ENCODE data around the gene P2RX6. TPM values are rescaled to one million over a fixed set of nuclear protein-coding genes. Genes with fewer than 3 reads are reported as not detected.

P2RX6 gene
- total and polyA plus RNA-seq, 2 donors (not counting 3 experiments of a cell fraction or from before 2014, with no cell fraction given): 0.06 TPM; not detected in 1

GRCh38 chr22:20977516-20978170 is 37.3 kb upstream of the P2RX6 start:
- POLR2A ChIA-PET: no interaction called here
- dilution Hi-C loops (cut with MboI; ENCODE audit: extremely low pct_ligation_motif_present, low sequenced_read_pairs): no loop called here

More at GRCh38 chr22:20977516-20978170, 37.3 kb upstream of the P2RX6 start:
- DNase-seq (ENCODE audit: low read depth, low spot score): no peak
- Histone ChIP-seq H2AFZ (ENCODE audit: low read depth, low read length) (no peak overlapping the region), H3K9ac (replicated peaks; ENCODE audit: extremely low read depth, insufficient read depth, low read length) (no peak overlapping the region), H3K79me2 (ENCODE audit: control insufficient read depth, insufficient read depth, low read length) (peaks cover 4% of the 10 kb centered on the region), H3K9me1 (replicated peaks; ENCODE audit: control insufficient read depth, extremely low read depth, insufficient read depth, low read length) (no peaks in the 10 kb centered on the region), H3K27ac (ENCODE audit: insufficient read depth, low read depth, low read length) (no peak overlapping the region), H3K9me3 (replicated peaks; ENCODE audit: control insufficient read depth, insufficient read depth, low read length) (peaks cover 5% of the 10 kb centered on the region), H3K36me3 (ENCODE audit: control insufficient read depth in 2 of 2, extremely low read depth in 1 of 2, insufficient read depth in 2 of 2, low read length in 2 of 2) (no peaks in the 10 kb centered on the region), H3K4me2 (ENCODE audit: insufficient read depth, low read length) (no peak overlapping the region), H3K27me3 (ENCODE audit: control insufficient read depth in 2 of 2, insufficient read depth in 2 of 2, low read length in 2 of 2) (no peaks in the 10 kb centered on the region), H3K4me1 (ENCODE audit: control insufficient read depth, extremely low read depth, insufficient read depth, low read length) (peaks cover 12% of the 10 kb centered on the region), H3K4me3 (replicated peaks in 1 of 3; ENCODE audit: insufficient read depth in 1 of 3, low read depth in 1 of 3, low read length in 3 of 3) (no peak overlapping the region), H4K20me1 (replicated peaks; ENCODE audit: control insufficient read depth, extremely low read depth, insufficient read depth, low read length) (no peaks in the 10 kb centered on the region)
- CTCF ChIA-PET: no interaction called here
- no peak for TF ChIP-seq GATA2 (IDR thresholded peaks at IDR 0.05; ENCODE audit: insufficient read depth, insufficient read length, low read depth, low read length)
- no peak for TF ChIP-seq POLR2A (IDR thresholded peaks at IDR 0.05; ENCODE audit: low read depth, low read length)
- no peak for TF ChIP-seq FOS (IDR thresholded peaks at IDR 0.05; ENCODE audit: borderline replicate concordance, insufficient read depth, low read length)
- no peak for TF ChIP-seq MYC (IDR thresholded peaks at IDR 0.05; ENCODE audit: low read depth, low read length)
- TF ChIP-seq JUN (IDR thresholded peaks at IDR 0.05; ENCODE audit: borderline replicate concordance, insufficient read depth, insufficient read length, low read depth): no peak
- TF ChIP-seq EZH2 (IDR thresholded peaks at IDR 0.05; ENCODE audit: borderline replicate concordance, low read depth, low read length, severe bottlenecking): no peak
- no peak for TF ChIP-seq CTCF (IDR thresholded peaks at IDR 0.05; ENCODE audit: extremely low read depth in 1 of 2, insufficient read depth in 1 of 2, low read depth in 1 of 2, low read length in 2 of 2)
- TF ChIP-seq MAX (IDR thresholded peaks at IDR 0.05; ENCODE audit: insufficient read depth, insufficient read length): no peak
- no peak for TF ChIP-seq POLR2AphosphoS5 (IDR thresholded peaks at IDR 0.05; ENCODE audit: insufficient read depth, low read depth, low read length)
- FAIRE-seq: no peak
- no TSS peak for BruUV-seq (replicated peaks)
- intact Hi-C loops (cut with micrococcal nuclease): no loop called here

Data from endothelial cell of umbilical vein (primary cell).